Cardiac muscle cell (in vitro differentiated cells and primary cell): ENCODE data around the gene SYT10. TPM values are rescaled to one million over a fixed set of nuclear protein-coding genes. Genes with fewer than 3 reads are reported as not detected.

Source experiments
- DNase-seq, 2 donors: peaks; one replicate each; pipeline versions ENCODE4 v3.0.0 to v3.0.0-alpha.2; 2010 to 2017; ENCODE audit warnings: low read depth in 1 of 2, low spot score in 1 of 2
- H3K27ac ChIP-seq: fragments of 200-600 bp; sonication (generic); 2 replicates; pipeline ENCODE4 v1.5.1; 2016
- H3K27me3 ChIP-seq: fragments of 200-600 bp; sonication (generic); 2 replicates; pipeline ENCODE4 v1.6.0; 2016; ENCODE audit warnings: control low read depth
- H3K36me3 ChIP-seq: fragments of 200-600 bp; sonication (generic); 2 replicates; pipeline ENCODE4 v1.5.1; 2016; ENCODE audit warnings: control low read depth
- H3K4me1 ChIP-seq: fragments of 200-600 bp; sonication (generic); 2 replicates; pipeline ENCODE4 v1.8.1; 2017; ENCODE audit warnings: low read depth, mild to moderate bottlenecking, mixed run types
- H3K4me3 ChIP-seq: fragments of 200-600 bp; sonication (generic); 2 replicates; pipeline ENCODE4 v1.5.1; 2016; ENCODE audit warnings: mild to moderate bottlenecking
- H3K9me3 ChIP-seq: fragments of 200-600 bp; sonication (generic); 2 replicates; pipeline ENCODE4 v1.5.1; 2017; ENCODE audit warnings: low read depth, mild to moderate bottlenecking, control low read depth
- CTCF ChIP-seq: IDR thresholded peaks from 2 replicates; pipeline ENCODE4 v1.5.1; 2012; ENCODE audit warnings: low read depth, mild to moderate bottlenecking, low read length
- polyA plus RNA-seq: library from polyadenylated mRNA; unstranded; fragments of >200 nt; fragmentation: Nextera tagmentation; extraction: Ambion mirVana; gene quantifications from 2 replicates; pipeline ENCODE4 v1.2.1, GENCODE V29; 2016
- total RNA-seq: library from RNA; depleted of rRNA; stranded (reverse); fragments of >200 nt; gene quantifications from 2 replicates; pipeline ENCODE4 v1.2.3, GENCODE V29; 2016

Gene SYT10
- total and polyA plus RNA-seq, 2 experiments from 2014 or later, result 1.4 TPM

GRCh38 chr12:33476058-33476457 is 36.4 kb upstream of the SYT10 start:
- no peak overlapping the region for H3K27ac ChIP-seq
- no peaks in the 10 kb centered on the region for H3K4me1 ChIP-seq
- H3K36me3 ChIP-seq, result no peaks in the 10 kb centered on the region
- H3K27me3 ChIP-seq, result no peaks in the 10 kb centered on the region
- no peaks in the 10 kb centered on the region for H3K9me3 ChIP-seq
- H3K4me3 ChIP-seq, result no peak overlapping the region
- TF ChIP-seq CTCF, result no peak
- no peak for DNase-seq

GRCh38 chr12:33472299-33472698 is 32.7 kb upstream of the SYT10 start:
- Histone ChIP-seq H3K27me3 (no peaks in the 10 kb centered on the region), H3K27ac (no peak overlapping the region), H3K4me1 (no peaks in the 10 kb centered on the region), H3K4me3 (no peak overlapping the region), H3K9me3 (no peaks in the 10 kb centered on the region), H3K36me3 (no peaks in the 10 kb centered on the region)
- TF ChIP-seq CTCF, result no peak
- no peak for DNase-seq

GRCh38 chr12:33455096-33455495 is 15.5 kb upstream of the SYT10 start:
- Histone ChIP-seq H3K4me3 (no peak overlapping the region), H3K9me3 (no peaks in the 10 kb centered on the region), H3K27me3 (no peaks in the 10 kb centered on the region), H3K4me1 (no peaks in the 10 kb centered on the region), H3K27ac (no peak overlapping the region), H3K36me3 (no peaks in the 10 kb centered on the region)
- TF ChIP-seq CTCF, result no peak
- DNase-seq, result no peak

GRCh38 chr12:33450480-33450879 is 10.9 kb upstream of the SYT10 start:
- Histone ChIP-seq H3K27me3 (no peaks in the 10 kb centered on the region), H3K4me3 (no peak overlapping the region), H3K27ac (no peak overlapping the region), H3K4me1 (no peaks in the 10 kb centered on the region), H3K9me3 (no peaks in the 10 kb centered on the region), H3K36me3 (no peaks in the 10 kb centered on the region)
- no peak for TF ChIP-seq CTCF
- DNase-seq, result no peak

GRCh38 chr12:33440477-33440876 is 858 bp upstream of the SYT10 start:
- H3K27ac ChIP-seq, result no peak overlapping the region
- TF ChIP-seq CTCF, result no peak
- H3K27me3 ChIP-seq, result peaks cover 12% of the 10 kb centered on the region
- DNase-seq, result no peak
- no peak overlapping the region for H3K4me3 ChIP-seq
- H3K4me1 ChIP-seq, result no peaks in the 10 kb centered on the region
- no peaks in the 10 kb centered on the region for H3K36me3 ChIP-seq
- H3K9me3 ChIP-seq, result no peaks in the 10 kb centered on the region
